Activated CD8-positive, alpha-beta T cell treated with anti-CD3 and anti-CD28 coated beads for 36 hours (primary cell): ENCODE data around the gene LDLRAD2. TPM values are rescaled to one million over a fixed set of nuclear protein-coding genes. Genes with fewer than 3 reads are reported as not detected.
A peak's percentile ranks its signal among the peaks of the same experiment; 100 is the strongest.

Experiments used
- ATAC-seq: fragments of 200-7000 bp; cut with Tn5 transposase; one replicate; pipeline ENCODE4 v1.10.0; 2021; ENCODE audit warnings: mild to moderate bottlenecking, moderate library complexity
- CTCF ChIA-PET: fragments of 350-600 bp; sonication (Branson Sonifier 250); formaldehyde crosslinking; loops from one replicate; lab custom pipeline; 2021; ENCODE audit warnings: antibody characterized with exemption; lab: Charles Lee
- POLR2A ChIA-PET: fragments of 350-600 bp; sonication (Branson Sonifier 250); formaldehyde crosslinking; loops from one replicate; lab custom pipeline; 2021; ENCODE audit warnings: antibody characterized with exemption; lab: Charles Lee
- DNase-seq: peaks from one replicate; pipeline ENCODE4 v3.0.0-alpha.2; 2020
- H3K27ac Mint-ChIP-seq: one replicate; pipeline ENCODE4 v1.8.0; 2021; ENCODE audit warnings: mild to moderate bottlenecking, mixed read lengths
- H3K27me3 Mint-ChIP-seq: one replicate; pipeline ENCODE4 v1.8.0; 2021; ENCODE audit warnings: mixed read lengths
- H3K36me3 Mint-ChIP-seq: one replicate; pipeline ENCODE4 v1.8.0; 2021; ENCODE audit warnings: low read depth, mixed read lengths
- H3K4me1 Mint-ChIP-seq: one replicate; pipeline ENCODE4 v1.8.0; 2021; ENCODE audit warnings: low read depth, mixed read lengths
- H3K4me3 Mint-ChIP-seq: one replicate; pipeline ENCODE4 v1.8.0; 2021; ENCODE audit warnings: mild to moderate bottlenecking, moderate library complexity, mixed read lengths
- H3K9me3 Mint-ChIP-seq: one replicate; pipeline ENCODE4 v1.8.0; 2021; ENCODE audit warnings: mixed read lengths
- CTCF ChIP-seq: fragments of 200-600 bp; IDR thresholded peaks from one replicate; pipeline ENCODE4 v1.8.0; 2022; ENCODE audit warnings: antibody characterized with exemption, mild to moderate bottlenecking
- intact Hi-C: fragments of 100-400 bp; cut with micrococcal nuclease; formaldehyde crosslinking; loops from one replicate; pipeline ENCODE4 v1.10.0; 2022
- total RNA-seq, 2 experiments: library from RNA; stranded (reverse); gene quantifications; one replicate each; pipeline ENCODE4 v1.2.3, GENCODE V29; 2021

LDLRAD2 gene
- total RNA-seq = under 1 TPM in 1 of 2 experiments, not detected in 1; 0.07 TPM

- CTCF ChIA-PET = no interaction called here
- Mint-ChIP-seq H3K4me3 (no peak within 1 kb of the TSS), H3K4me1 (peaks cover 4% of the 10 kb centered on the region), H3K9me3 (no peaks in the 10 kb centered on the region), H3K27ac (no peak within 1 kb of the TSS), H3K27me3 (peaks cover 15% of the 10 kb centered on the region), H3K36me3 (no peaks in the 10 kb centered on the region)
- TF ChIP-seq CTCF = no peak
- ATAC-seq = no peak
- POLR2A ChIA-PET = no interaction called here
- intact Hi-C loops = no loop called here
- no peak for DNase-seq
These were observed at the start of gene LDLRAD2 for GRCh38 chr1:21811875-21812305. Gene LDLRAD2 (plus strand): TSS chr1:21812265. CDS start chr1:21812452, 187 bp downstream.

- Mint-ChIP-seq H3K27me3 (no peaks in the 10 kb centered on the region), H3K27ac (no peak overlapping the region), H3K4me3 (no peak overlapping the region)
These were observed 48.8 kb upstream of the LDLRAD2 start for GRCh38 chr1:21763236-21763635.

GRCh38 chr1:21763694-21764419 is 48.2 kb upstream of the LDLRAD2 start:
- peaks cover 57% of the 10 kb centered on the region for H3K4me1 Mint-ChIP-seq
- CTCF ChIA-PET = interaction anchor here (1.9 kb wide), 1 partner anchor 18 kb away, joined by 7 read pairs; no protein-coding TSS in a partner anchor

More at GRCh38 chr1:21763236-21763635, 48.8 kb upstream of the LDLRAD2 start:
- Mint-ChIP-seq H3K9me3 (no peaks in the 10 kb centered on the region), H3K4me1 (peaks cover 51% of the 10 kb centered on the region), H3K36me3 (peaks cover 3% of the 10 kb centered on the region)
- ChIA-PET CTCF (interaction anchor here (0.9 to 1.9 kb wide), 2 partner anchors 19 to 25 kb away, joined by 3 to 7 read pairs; no protein-coding TSS in a partner anchor), POLR2A (interaction anchor here (1.0 kb wide), 1 partner anchor 19 kb away, joined by 3 read pairs; the partner anchor contains the start of gene USP48)
- intact Hi-C loops = no loop called here
- DNase-seq = no peak
- no peak for ATAC-seq
- no peak for TF ChIP-seq CTCF

GRCh38 chr1:21764615-21765423 is 47.2 kb upstream of the LDLRAD2 start:
- POLR2A ChIA-PET = no interaction called here
- no peak for TF ChIP-seq CTCF
- peak; percentile 46 for ATAC-seq
- intact Hi-C loops = no loop called here
- Mint-ChIP-seq H3K27me3 (no peaks in the 10 kb centered on the region), H3K9me3 (no peaks in the 10 kb centered on the region), H3K36me3 (peaks cover 7% of the 10 kb centered on the region), H3K4me3 (no peak overlapping the region), H3K27ac (no peak overlapping the region), H3K4me1 (peaks cover 52% of the 10 kb centered on the region)
- peak; percentile 51 for DNase-seq
- CTCF ChIA-PET = no interaction called here

More at GRCh38 chr1:21763694-21764419, 48.2 kb upstream of the LDLRAD2 start:
- no peak for DNase-seq
- intact Hi-C loops = no loop called here
- Mint-ChIP-seq H3K4me3 (no peak overlapping the region), H3K27me3 (no peaks in the 10 kb centered on the region), H3K9me3 (no peaks in the 10 kb centered on the region), H3K27ac (no peak overlapping the region), H3K36me3 (peaks cover 3% of the 10 kb centered on the region)
- TF ChIP-seq CTCF = no peak
- no peak for ATAC-seq
- POLR2A ChIA-PET = interaction anchor here (0.8 to 1.0 kb wide), 2 partner anchors 19 to 261 kb away, joined by 3 to 4 read pairs; partner anchors contain the start of gene USP48
